ENCODE data around the gene CASKIN2. TPM values are rescaled to one million over a fixed set of nuclear protein-coding genes. Genes with fewer than 3 reads are reported as not detected.

CASKIN2 gene
- total and polyA plus RNA-seq, 2 of the 4 experiments (the other 2 are of a cell fraction), result 2.9 to 6.9 TPM

- Histone ChIP-seq H3K18ac (ENCODE audit: low read depth, low read length) (no peak overlapping the region), H4K91ac (ENCODE audit: insufficient read depth, low read depth, low read length) (no peak overlapping the region), H3K4me3 (ENCODE audit: insufficient read depth, low read depth, low read length) (no peak overlapping the region), H3K56ac (ENCODE audit: extremely low read depth, insufficient read depth, low read length) (no peak overlapping the region), H4K20me1 (ENCODE audit: insufficient read depth, low read length) (no peaks in the 10 kb centered on the region; the same call in 1 of the 2 replicates), H4K5ac (ENCODE audit: low read depth, low read length) (no peak overlapping the region), H3K4me1 (ENCODE audit: control insufficient read depth, insufficient read depth, low read length) (no peaks in the 10 kb centered on the region), H2BK120ac (ENCODE audit: low read depth, low read length) (no peak overlapping the region), H3K9me3 (ENCODE audit: control insufficient read depth, insufficient read depth, low read length) (no peaks in the 10 kb centered on the region), H3K79me1 (ENCODE audit: low read depth in 1 of 2, low read length in 2 of 2) (peaks cover 0 to 7% of the 10 kb centered on the region in 2 experiments; a peak in 1 of 4 replicates), H2BK15ac (ENCODE audit: low read depth, low read length) (no peak overlapping the region), H2AK5ac (ENCODE audit: low read depth, low read length) (no peak overlapping the region), H2AK9ac (replicated peaks; ENCODE audit: low read depth, low read length, poor library complexity) (no peak overlapping the region), H3K9ac (ENCODE audit: low read depth, low read length) (no peak overlapping the region), H3K9me1 (ENCODE audit: insufficient read depth, low read length) (no peaks in the 10 kb centered on the region; the same call in none of the 2 replicates), H3K4me2 (ENCODE audit: low read depth, low read length) (no peak overlapping the region), H3K23ac (ENCODE audit: low read depth, low read length) (no peak overlapping the region), H3K27ac (ENCODE audit: insufficient read depth, low read length) (no peak overlapping the region), H3K36me3 (ENCODE audit: control insufficient read depth, insufficient read depth, low read length) (peaks cover 33% of the 10 kb centered on the region), H4K8ac (ENCODE audit: low read depth in 2 of 2, low read length in 2 of 2) (no peak overlapping the region), H3K4ac (ENCODE audit: low read depth, low read length) (no peak overlapping the region), H3K27me3 (ENCODE audit: control insufficient read depth, insufficient read depth, low read length) (no peaks in the 10 kb centered on the region), H2BK5ac (ENCODE audit: low read depth, low read length, poor library complexity, severe bottlenecking) (no peak overlapping the region), H2BK20ac (ENCODE audit: low read depth, low read length) (no peak overlapping the region), H3K14ac (replicated peaks; ENCODE audit: low read depth, low read length) (no peak overlapping the region), H2AFZ (replicated peaks; ENCODE audit: low read length, poor library complexity) (no peak overlapping the region)
- POLR2A ChIA-PET (ENCODE audit: unreplicated experiment), result no interaction called here
- CTCF ChIA-PET, result interaction anchor here (0.7 kb wide), 1 partner anchor 48 kb away, joined by 3 read pairs; no protein-coding TSS in a partner anchor
- 83% methylated on average over 4 of the region's 14 CpGs; no CpG with 5 or more reads in 1 of the 2 experiments for WGBS, 2 experiments (ENCODE audit: extremely low coverage in 2 of 2, insufficient read length in 1 of 2)
- ATAC-seq (ENCODE audit: low read depth) (no peak), DNase-seq (no peak)
- in situ Hi-C loops (cut with MboI; ENCODE audit: low sequenced_read_pairs) (no loop called here), intact Hi-C loops (cut with micrococcal nuclease) (no loop called here), dilution Hi-C loops (cut with HindIII; ENCODE audit: low sequenced_read_pairs, unreplicated experiment) (no loop called here)
- TF ChIP-seq MXI1 (IDR thresholded peaks at IDR 0.05; ENCODE audit: borderline replicate concordance, low read depth, low read length), result no peak
- no peak for TF ChIP-seq CTCF (conservative IDR thresholded peaks at IDR 0.05; ENCODE audit: low read depth, low read length)
- TF ChIP-seq BHLHE40 (IDR thresholded peaks at IDR 0.05; ENCODE audit: low read depth, low read length), result no peak
- no peak for TF ChIP-seq CHD1 (IDR thresholded peaks at IDR 0.05; ENCODE audit: low read depth, low read length)
- no peak for TF ChIP-seq ELK1 (IDR thresholded peaks at IDR 0.05; ENCODE audit: borderline replicate concordance, low read depth, low read length)
- no peak for TF ChIP-seq NFE2L2 (IDR thresholded peaks at IDR 0.05; ENCODE audit: low read depth, low read length)
- no peak for TF ChIP-seq CEBPB (IDR thresholded peaks at IDR 0.05; ENCODE audit: low read depth, low read length)
- no peak for TF ChIP-seq MAZ (IDR thresholded peaks at IDR 0.05; ENCODE audit: borderline replicate concordance, low read depth, low read length)
- TF ChIP-seq USF2 (IDR thresholded peaks at IDR 0.05; ENCODE audit: low read depth, low read length), result no peak
- TF ChIP-seq FOS (IDR thresholded peaks at IDR 0.05; ENCODE audit: low read depth, low read length), result no peak
- no TSS peak for BruUV-seq (replicated peaks)
Measured at GRCh38 chr17:75490173-75490743, 25.1 kb downstream of the CASKIN2 start.

Measured in IMR-90 (cell line).